Daoy (cell line): ENCODE data around the gene POLR1B. TPM values are rescaled to one million over a fixed set of nuclear protein-coding genes. Genes with fewer than 3 reads are reported as not detected.

Experiments used
- total RNA-seq: library from RNA; depleted of rRNA; stranded (reverse); fragments of >200 nt; shearing (Covaris generic); gene quantifications from 2 replicates; pipeline ENCODE4 v1.2.3, GENCODE V29; 2014; rRNA removed

POLR1B gene
- total RNA-seq, 1 experiment from 2014 or later, result 26.3 TPM

Other genes with a start within 250 kb of the POLR1B start
- 1.2 and 1.9 TPM in 2 replicates for gene RGPD8, start 108.8 kb upstream of the POLR1B start, total RNA-seq
- 33.6 and 34.2 TPM in 2 replicates for gene TTL, start 60.3 kb upstream of the POLR1B start, total RNA-seq
- 18.9 and 26.2 TPM in 2 replicates for gene CHCHD5, start 42.1 kb downstream of the POLR1B start, total RNA-seq
- 58.4 and 71.2 TPM in 2 replicates for gene SLC20A1, start 103.5 kb downstream of the POLR1B start, total RNA-seq
- gene NT5DC4, start 178.6 kb downstream of the POLR1B start, total RNA-seq, result not detected in 2 replicates
- 25.5 and 31.7 TPM in 2 replicates for gene CKAP2L, start 222.1 kb downstream of the POLR1B start, total RNA-seq
- gene IL1A, start 242.0 kb downstream of the POLR1B start, total RNA-seq, result 26.0 and 29.8 TPM in 2 replicates